HG03108 (cell line): Measurements from ENCODE around the gene TUT7.

Experiments
- ATAC-seq: cut with Tn5 transposase; IDR thresholded peaks from one replicate; pipeline ENCODE4 v1.9.1; 2021; ENCODE audit warnings: moderate library complexity; ENCODE audit not compliant: unreplicated experiment

TUT7 gene

GRCh38 chr9:86262492-86262891, 91.7 kb downstream of the TUT7 start:
- no peak for ATAC-seq

GRCh38 chr9:86259557-86259956, 94.7 kb downstream of the TUT7 start, which contains the start of gene C9orf153:
Gene C9orf153 (minus strand): TSS chr9:86259657. CDS start chr9:86229603, 30,054 bp downstream.
- ATAC-seq = no peak

- no peak for ATAC-seq
These were observed 96.8 kb downstream of the TUT7 start for GRCh38 chr9:86257391-86257790.

GRCh38 chr9:86256653-86257052, 97.6 kb downstream of the TUT7 start:
- ATAC-seq = no peak

- no peak for ATAC-seq
These were observed 100.6 kb downstream of the TUT7 start for GRCh38 chr9:86253577-86253976.

- no peak for ATAC-seq
These were observed 101.3 kb downstream of the TUT7 start for GRCh38 chr9:86252870-86253269.

GRCh38 chr9:86250123-86250522, 104.1 kb downstream of the TUT7 start:
- ATAC-seq = no peak

- ATAC-seq = no peak
These were observed 105.5 kb downstream of the TUT7 start for GRCh38 chr9:86248746-86249145.

- peak; percentile 93 for ATAC-seq
These were observed 107.5 kb downstream of the TUT7 start for GRCh38 chr9:86246752-86247161.

- no peak for ATAC-seq
These were observed 112.1 kb downstream of the TUT7 start for GRCh38 chr9:86242071-86242470.

GRCh38 chr9:86241216-86241615, 113.0 kb downstream of the TUT7 start:
- ATAC-seq = no peak

- ATAC-seq = no peak
These were observed 115.1 kb downstream of the TUT7 start for GRCh38 chr9:86238861-86239770.
